IPS-18c (cell line): Measurements from ENCODE around the gene RPN1.

Source experiments
- H3K4me3 ChIP-seq: 2 replicates; pipeline ENCODE4 v1.7.0; 2013; ENCODE audit warnings: low read depth, mild to moderate bottlenecking, low read length, moderate library complexity; ENCODE audit not compliant: insufficient read depth
- H3K9me3 ChIP-seq: one replicate; pipeline ENCODE4 v1.6.1; 2013; ENCODE audit warnings: mild to moderate bottlenecking, low read length, moderate library complexity; ENCODE audit not compliant: control insufficient read depth, insufficient read depth

Gene RPN1

DNA sequence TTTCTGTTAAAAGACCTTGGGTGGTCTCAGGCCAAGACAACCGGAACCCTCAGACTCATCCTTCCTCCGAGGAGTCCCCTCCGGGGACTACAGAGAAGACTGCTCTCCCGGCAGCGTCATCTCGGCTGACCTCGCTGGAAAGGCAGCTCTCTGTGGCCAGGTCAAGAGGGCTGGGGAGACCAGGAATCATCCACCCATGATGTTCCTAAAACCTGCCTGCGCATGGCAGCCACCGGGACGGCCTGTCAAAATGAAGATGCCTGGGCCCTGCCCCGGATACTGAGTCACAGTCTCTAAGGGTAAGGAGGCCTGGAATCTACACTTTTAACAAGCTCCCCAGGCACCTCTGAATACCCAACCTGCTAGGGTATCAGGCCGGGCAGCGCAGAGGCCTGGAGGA, 78.6 kb downstream of the RPN1 start:
- Histone ChIP-seq H3K9me3 (no peaks in the 10 kb centered on the region), H3K4me3 (no peak overlapping the region)
